Loucy (cell line): ENCODE results near the gene NDUFS6.

Source experiments
- H2AFZ ChIP-seq: fragments of 200-600 bp; sonication (generic); 2 replicates; pipeline ENCODE4 v1.6.0; 2016; ENCODE audit warnings: antibody characterized with exemption, mild to moderate bottlenecking, low read length, moderate library complexity
- H3F3A ChIP-seq: fragments of 200-600 bp; 2 replicates; pipeline ENCODE4 v1.6.0; 2016; ENCODE audit warnings: antibody characterized with exemption, low read depth, mild to moderate bottlenecking
- H3K27me3 ChIP-seq: fragments of 200-600 bp; sonication (generic); 2 replicates; pipeline ENCODE4 v1.6.1; 2014; ENCODE audit warnings: low read length, mild to moderate bottlenecking; ENCODE audit not compliant: insufficient read depth, poor library complexity, severe bottlenecking
- H3K36me3 ChIP-seq: fragments of 200-600 bp; sonication (generic); 2 replicates; pipeline ENCODE4 v1.6.1; 2016; ENCODE audit warnings: low read length; ENCODE audit not compliant: insufficient read depth
- H3K4me1 ChIP-seq: fragments of 200-600 bp; sonication (generic); 2 replicates; pipeline ENCODE4 v1.5.1; 2014; ENCODE audit warnings: low read length, mild to moderate bottlenecking; ENCODE audit not compliant: insufficient read depth, poor library complexity, severe bottlenecking
- H3K4me2 ChIP-seq: fragments of 200-600 bp; sonication (generic); 2 replicates; pipeline ENCODE4 v1.6.0; 2014; ENCODE audit warnings: antibody characterized with exemption, low read length, low read depth, mild to moderate bottlenecking; ENCODE audit not compliant: poor library complexity, severe bottlenecking
- H3K4me3 ChIP-seq: fragments of 200-600 bp; sonication (generic); 2 replicates; pipeline ENCODE4 v1.5.1; 2014; ENCODE audit warnings: low read length, mild to moderate bottlenecking, mixed read lengths; ENCODE audit not compliant: poor library complexity, severe bottlenecking
- H3K79me2 ChIP-seq: fragments of 200-600 bp; sonication (generic); 2 replicates; pipeline ENCODE4 v1.6.1; 2014; ENCODE audit warnings: low read length; ENCODE audit not compliant: insufficient read depth
- H3K9ac ChIP-seq: fragments of 200-600 bp; sonication (generic); 2 replicates; pipeline ENCODE4 v1.6.0; 2014; ENCODE audit warnings: mild to moderate bottlenecking, low read depth, low read length, moderate library complexity; ENCODE audit not compliant: poor library complexity, severe bottlenecking
- H3K9me2 ChIP-seq: fragments of 200-600 bp; sonication (generic); replicated peaks from 2 replicates; pipeline ENCODE4 v1.6.1; 2016; ENCODE audit warnings: low read depth, low read length, mixed read lengths
- H3K9me3 ChIP-seq: fragments of 200-600 bp; sonication (generic); 2 replicates; pipeline ENCODE4 v1.6.1; 2014; ENCODE audit warnings: mild to moderate bottlenecking, antibody characterized with exemption, low read length, low read depth; ENCODE audit not compliant: insufficient read depth
- H4K20me1 ChIP-seq: fragments of 200-600 bp; sonication (generic); 2 replicates; pipeline ENCODE4 v1.6.0; 2014; ENCODE audit warnings: antibody characterized with exemption, low read length, mild to moderate bottlenecking; ENCODE audit not compliant: insufficient read depth, poor library complexity, severe bottlenecking
- EZH2phosphoT487 ChIP-seq: fragments of 200-600 bp; IDR thresholded peaks from 2 replicates; pipeline ENCODE4 v1.6.1; 2018; ENCODE audit warnings: antibody characterized with exemption, mild to moderate bottlenecking, moderate library complexity, borderline replicate concordance
- TF ChIP-seq, protein P1 (sequence below): fragments of 200-600 bp; sonication (generic); conservative IDR thresholded peaks from 2 replicates; pipeline ENCODE4 v1.5.1; 2014; ENCODE audit warnings: mild to moderate bottlenecking, antibody characterized with exemption, low read length

Gene NDUFS6

DNA sequence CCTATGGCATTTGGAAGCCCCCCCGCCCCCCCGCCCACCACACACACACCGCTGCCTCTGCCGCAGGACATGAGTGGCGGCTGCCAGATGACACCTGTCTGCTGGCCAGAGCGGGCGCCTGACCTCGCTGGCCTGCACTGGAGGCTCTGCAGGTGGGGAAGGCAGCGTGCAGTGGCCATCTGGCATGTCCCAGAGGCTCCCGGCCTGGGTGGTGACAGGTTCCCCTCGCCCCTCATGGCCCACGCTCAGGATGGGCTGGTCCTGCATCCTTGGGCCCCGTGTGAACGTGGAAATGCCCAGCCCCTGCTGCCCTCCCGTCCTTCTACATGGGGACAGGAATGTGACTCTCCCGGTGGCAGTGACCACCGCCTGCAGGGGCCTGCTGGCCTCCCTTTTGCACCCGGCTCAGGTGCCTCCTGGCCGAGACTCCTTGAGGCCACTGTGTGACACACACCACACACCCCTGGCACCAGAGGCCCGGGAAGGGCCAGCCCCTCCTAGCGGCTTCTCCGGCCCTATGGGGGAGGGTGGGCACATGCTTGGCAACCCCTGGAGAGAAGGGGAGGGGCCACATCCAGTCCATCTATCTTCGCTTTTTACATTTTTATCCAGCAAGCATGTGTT, 51.2 kb downstream of the NDUFS6 start:
- no peak overlapping the region for H2AFZ ChIP-seq
- no peak overlapping the region for H3K9ac ChIP-seq
- no peaks in the 10 kb centered on the region for H3F3A ChIP-seq
- TF ChIP-seq EZH2phosphoT487, result no peak
- TF ChIP-seq, protein P1, sequence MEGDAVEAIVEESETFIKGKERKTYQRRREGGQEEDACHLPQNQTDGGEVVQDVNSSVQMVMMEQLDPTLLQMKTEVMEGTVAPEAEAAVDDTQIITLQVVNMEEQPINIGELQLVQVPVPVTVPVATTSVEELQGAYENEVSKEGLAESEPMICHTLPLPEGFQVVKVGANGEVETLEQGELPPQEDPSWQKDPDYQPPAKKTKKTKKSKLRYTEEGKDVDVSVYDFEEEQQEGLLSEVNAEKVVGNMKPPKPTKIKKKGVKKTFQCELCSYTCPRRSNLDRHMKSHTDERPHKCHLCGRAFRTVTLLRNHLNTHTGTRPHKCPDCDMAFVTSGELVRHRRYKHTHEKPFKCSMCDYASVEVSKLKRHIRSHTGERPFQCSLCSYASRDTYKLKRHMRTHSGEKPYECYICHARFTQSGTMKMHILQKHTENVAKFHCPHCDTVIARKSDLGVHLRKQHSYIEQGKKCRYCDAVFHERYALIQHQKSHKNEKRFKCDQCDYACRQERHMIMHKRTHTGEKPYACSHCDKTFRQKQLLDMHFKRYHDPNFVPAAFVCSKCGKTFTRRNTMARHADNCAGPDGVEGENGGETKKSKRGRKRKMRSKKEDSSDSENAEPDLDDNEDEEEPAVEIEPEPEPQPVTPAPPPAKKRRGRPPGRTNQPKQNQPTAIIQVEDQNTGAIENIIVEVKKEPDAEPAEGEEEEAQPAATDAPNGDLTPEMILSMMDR, result no peak
- H3K4me3 ChIP-seq, result no peak overlapping the region
- no peaks in the 10 kb centered on the region for H3K79me2 ChIP-seq
- H3K36me3 ChIP-seq, result no peaks in the 10 kb centered on the region
- no peaks in the 10 kb centered on the region for H3K27me3 ChIP-seq
- no peaks in the 10 kb centered on the region for H4K20me1 ChIP-seq
- no peaks in the 10 kb centered on the region; the same call in 1 of the 2 replicates for H3K9me3 ChIP-seq
- no peaks in the 10 kb centered on the region for H3K4me1 ChIP-seq
- H3K4me2 ChIP-seq, result no peak overlapping the region
- no peaks in the 10 kb centered on the region for H3K9me2 ChIP-seq

DNA sequence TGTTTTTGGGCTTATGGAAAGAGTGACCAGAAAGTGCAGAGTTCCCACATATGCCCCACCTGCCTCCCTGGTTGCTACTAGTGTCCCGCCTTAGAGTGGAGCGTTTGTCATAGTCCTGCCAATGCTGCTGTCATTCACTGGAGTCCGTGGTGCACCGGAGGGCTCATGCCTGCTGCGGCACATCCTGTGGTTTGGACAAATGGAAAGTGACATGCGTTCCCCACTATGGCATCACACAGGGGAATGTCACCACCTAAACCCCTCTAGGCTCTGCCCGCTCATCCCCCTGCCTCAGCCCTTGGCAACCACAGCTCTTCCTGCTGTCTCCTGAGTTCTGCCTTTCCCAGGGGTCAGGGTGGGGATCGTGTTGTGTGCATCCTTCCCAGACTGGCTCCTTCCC, 52.3 kb downstream of the NDUFS6 start:
- H3K9me3 ChIP-seq, result no peaks in the 10 kb centered on the region; the same call in 1 of the 2 replicates
- no peak overlapping the region for H2AFZ ChIP-seq
- no peaks in the 10 kb centered on the region for H3K4me1 ChIP-seq
- no peak overlapping the region for H3K4me3 ChIP-seq
- no peak overlapping the region for H3K4me2 ChIP-seq
- H3K27me3 ChIP-seq, result no peaks in the 10 kb centered on the region
- no peaks in the 10 kb centered on the region for H3F3A ChIP-seq
- H4K20me1 ChIP-seq, result no peaks in the 10 kb centered on the region
- no peak for TF ChIP-seq EZH2phosphoT487
- TF ChIP-seq, protein P1, result no peak
- H3K9ac ChIP-seq, result no peak overlapping the region
- no peaks in the 10 kb centered on the region for H3K79me2 ChIP-seq
- H3K9me2 ChIP-seq, result no peaks in the 10 kb centered on the region
- no peaks in the 10 kb centered on the region for H3K36me3 ChIP-seq

DNA sequence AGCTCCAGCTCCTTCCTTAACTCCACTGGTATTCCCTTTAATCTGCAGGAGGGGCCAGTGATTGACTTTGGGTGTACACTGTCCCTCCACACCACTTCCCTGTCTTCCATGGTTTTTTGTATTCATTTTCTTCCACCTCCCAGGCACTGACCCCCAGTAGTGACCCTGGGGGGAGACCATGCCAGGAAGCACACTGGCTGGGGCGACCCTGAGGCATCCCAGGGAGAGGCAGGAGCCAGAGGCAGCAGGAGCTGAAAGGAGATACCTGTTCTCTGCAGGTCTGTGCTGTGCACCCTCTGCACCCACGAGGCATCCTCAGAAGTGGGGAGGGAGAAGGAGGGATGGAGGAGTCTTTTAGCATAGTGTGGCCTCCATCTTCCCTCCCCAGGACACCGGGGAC, 53.9 kb downstream of the NDUFS6 start:
- Histone ChIP-seq H3K36me3 (no peaks in the 10 kb centered on the region), H4K20me1 (no peaks in the 10 kb centered on the region), H3K9me3 (peaks cover 2% of the 10 kb centered on the region; the same call in 1 of the 2 replicates), H3K9ac (no peak overlapping the region), H2AFZ (no peak overlapping the region), H3K27me3 (no peaks in the 10 kb centered on the region), H3K4me3 (no peak overlapping the region), H3K4me1 (no peaks in the 10 kb centered on the region), H3K4me2 (no peak overlapping the region), H3F3A (no peaks in the 10 kb centered on the region), H3K79me2 (no peaks in the 10 kb centered on the region), H3K9me2 (no peaks in the 10 kb centered on the region)
- no peak for TF ChIP-seq EZH2phosphoT487
- TF ChIP-seq, protein P1, result no peak
